Stimulated activated naive B cell treated with anti-CD40 and anti-IgM and Interleukin-4, amounts not matched to agents 10 μg/mL and 1 μg/mL and 100 μg/mL, for 72 hours (primary cell): ENCODE data around the gene TIE1.

ENCODE experiments used
- ATAC-seq, 2 donors: fragments of 150-1000 bp; cut with Tn5 transposase; replicated peaks; 2 replicates each; pipeline ENCODE4 v1.10.0; 2021; ENCODE audit warnings: moderate library complexity in 1 of 2
- DNase-seq: peaks from one replicate; pipeline ENCODE4 v3.0.0; 2021
- H3K27ac Mint-ChIP-seq: one replicate; pipeline ENCODE4 v1.8.0; 2022; ENCODE audit warnings: mild to moderate bottlenecking, mixed read lengths
- H3K27me3 Mint-ChIP-seq, 2 donors: one replicate each; pipeline ENCODE4 v1.8.0; 2022; ENCODE audit warnings: mixed read lengths in 2 of 2
- H3K36me3 Mint-ChIP-seq, 2 donors: one replicate each; pipeline ENCODE4 v1.8.0; 2022; ENCODE audit warnings: mixed read lengths in 2 of 2, mild to moderate bottlenecking in 1 of 2
- H3K4me1 Mint-ChIP-seq, 2 donors: one replicate each; pipeline ENCODE4 v1.8.0; 2022; ENCODE audit warnings: mixed read lengths in 2 of 2, mild to moderate bottlenecking in 1 of 2
- H3K4me3 Mint-ChIP-seq, 2 donors: one replicate each; pipeline ENCODE4 v1.8.0; 2022; ENCODE audit warnings: mild to moderate bottlenecking in 2 of 2, mixed read lengths in 2 of 2, moderate library complexity in 1 of 2
- H3K9me3 Mint-ChIP-seq, 2 donors: one replicate each; pipeline ENCODE4 v1.8.0; 2022; ENCODE audit warnings: mixed read lengths in 2 of 2, mild to moderate bottlenecking in 1 of 2

The TIE1 gene

GRCh38 chr1:43300378-43301094 lies at the start of gene TIE1:
TIE1 (plus strand) TSS chr1:43300982; CDS start chr1:43301072, 90 bp downstream.
- ATAC-seq (no peak), DNase-seq (no peak)
- Mint-ChIP-seq H3K27ac (no peak within 1 kb of the TSS), H3K4me1 (peaks cover 4 to 7% of the 10 kb centered on the region in 2 donors), H3K4me3 (no peak within 1 kb of the TSS), H3K27me3 (peaks cover 5 to 16% of the 10 kb centered on the region in 2 donors), H3K36me3 (no peaks in the 10 kb centered on the region), H3K9me3 (no peaks in the 10 kb centered on the region)

DNA sequence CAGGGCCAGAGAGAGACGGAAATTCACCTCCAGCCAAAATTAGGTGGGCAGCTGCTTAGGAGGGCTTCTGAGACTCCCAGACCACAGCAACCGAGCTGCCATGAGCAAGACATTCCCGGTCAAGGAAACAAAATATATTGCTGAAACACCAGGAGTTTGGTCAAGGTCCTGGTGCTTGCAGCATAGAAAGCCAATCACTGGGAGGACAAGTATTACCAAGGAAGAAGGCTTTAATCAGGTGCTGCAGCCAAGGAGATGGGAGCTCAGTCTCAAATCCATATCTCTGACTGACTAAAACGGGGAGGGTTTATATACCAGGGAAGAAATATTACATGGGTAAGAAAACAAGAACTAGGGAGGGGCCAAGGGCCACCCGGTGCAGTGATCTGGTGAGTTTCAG lies 49.8 kb upstream of the TIE1 start:
- Mint-ChIP-seq H3K27ac (peak overlapping the region; percentile 37), H3K27me3 (peaks cover 4 to 14% of the 10 kb centered on the region in 2 donors), H3K4me3 (no peak overlapping the region), H3K36me3 (peaks cover 0 to 16% of the 10 kb centered on the region in 2 donors), H3K9me3 (peaks cover 0 to 5% of the 10 kb centered on the region in 2 donors), H3K4me1 (peaks cover 15 to 25% of the 10 kb centered on the region in 2 donors)
- ATAC-seq (no peak), DNase-seq (no peak)

- no peak for DNase-seq
- Mint-ChIP-seq H3K27ac (no peak overlapping the region), H3K36me3 (peaks cover 0 to 12% of the 10 kb centered on the region in 2 donors), H3K4me1 (peaks cover 23 to 37% of the 10 kb centered on the region in 2 donors), H3K27me3 (peaks cover 4 to 14% of the 10 kb centered on the region in 2 donors), H3K4me3 (no peak overlapping the region), H3K9me3 (peaks cover 0 to 5% of the 10 kb centered on the region in 2 donors)
- ATAC-seq = peak; percentile 51 to 56
Measured at GRCh38 chr1:43252225-43252624, 48.6 kb upstream of the TIE1 start.

DNA sequence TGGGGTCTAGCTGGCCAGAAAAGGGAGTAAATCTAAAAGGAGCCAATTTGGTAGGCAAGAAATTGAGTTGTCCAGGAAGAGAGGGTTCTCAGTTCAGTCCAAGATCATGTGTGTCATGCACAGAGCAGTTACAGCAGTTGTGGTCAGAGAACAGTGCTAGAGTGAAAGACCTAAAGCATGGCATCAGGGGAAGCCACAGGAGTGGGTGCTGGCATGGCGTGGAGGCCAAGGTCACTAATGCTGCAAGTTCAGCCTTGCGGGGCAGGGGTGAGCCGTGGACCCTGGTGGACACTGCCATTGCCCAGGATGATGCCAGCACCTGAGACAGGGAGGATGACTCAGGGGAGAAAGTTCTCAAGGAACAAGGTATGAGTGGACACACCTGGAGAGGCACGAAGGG lies 47.6 kb upstream of the TIE1 start:
- Mint-ChIP-seq H3K9me3 (peaks cover 0 to 5% of the 10 kb centered on the region in 2 donors), H3K27me3 (peaks cover 4 to 14% of the 10 kb centered on the region in 2 donors), H3K4me3 (no peak overlapping the region), H3K36me3 (peaks cover 0 to 11% of the 10 kb centered on the region in 2 donors), H3K4me1 (peaks cover 27 to 47% of the 10 kb centered on the region in 2 donors), H3K27ac (peak overlapping the region; percentile 56)
- ATAC-seq = peak; percentile 38 to 50
- no peak for DNase-seq

- Mint-ChIP-seq H3K4me1 (peaks cover 30 to 51% of the 10 kb centered on the region in 2 donors), H3K4me3 (no peak overlapping the region), H3K36me3 (peaks cover 0 to 11% of the 10 kb centered on the region in 2 donors), H3K27me3 (peaks cover 4 to 14% of the 10 kb centered on the region in 2 donors), H3K27ac (no peak overlapping the region), H3K9me3 (peaks cover 0 to 5% of the 10 kb centered on the region in 2 donors)
- no peak for DNase-seq
- no peak for ATAC-seq
Measured at GRCh38 chr1:43253876-43254275, 46.9 kb upstream of the TIE1 start.

- Mint-ChIP-seq H3K9me3 (peaks cover 0 to 5% of the 10 kb centered on the region in 2 donors), H3K4me1 (peaks cover 30 to 49% of the 10 kb centered on the region in 2 donors), H3K27me3 (peaks cover 4 to 14% of the 10 kb centered on the region in 2 donors), H3K36me3 (peaks cover 0 to 9% of the 10 kb centered on the region in 2 donors), H3K4me3 (no peak overlapping the region), H3K27ac (no peak overlapping the region)
- no peak for ATAC-seq
- no peak for DNase-seq
Measured at GRCh38 chr1:43255438-43256210, 45.2 kb upstream of the TIE1 start.

- ATAC-seq = peak; percentile 34 to 46
- peaks cover 4 to 14% of the 10 kb centered on the region in 2 donors for H3K27me3 Mint-ChIP-seq
- H3K4me3 Mint-ChIP-seq = no peak overlapping the region
- H3K4me1 Mint-ChIP-seq = peaks cover 24 to 37% of the 10 kb centered on the region in 2 donors
- DNase-seq = no peak
- peaks cover 0 to 5% of the 10 kb centered on the region in 2 donors for H3K36me3 Mint-ChIP-seq
- no peak overlapping the region for H3K27ac Mint-ChIP-seq
- no peaks in the 10 kb centered on the region for H3K9me3 Mint-ChIP-seq
Measured at GRCh38 chr1:43256675-43257570, 43.9 kb upstream of the TIE1 start.

GRCh38 chr1:43258370-43258769 lies 42.4 kb upstream of the TIE1 start:
- DNase-seq = no peak
- Mint-ChIP-seq H3K27ac (no peak overlapping the region), H3K27me3 (peaks cover 1 to 11% of the 10 kb centered on the region in 2 donors), H3K4me3 (no peak overlapping the region), H3K4me1 (peaks cover 16 to 28% of the 10 kb centered on the region in 2 donors), H3K36me3 (peaks cover 0 to 2% of the 10 kb centered on the region in 2 donors), H3K9me3 (peaks cover 3% of the 10 kb centered on the region in 2 donors)
- peak in 1 of 2 donors; percentile 41 for ATAC-seq

- Mint-ChIP-seq H3K9me3 (peaks cover 6 to 7% of the 10 kb centered on the region in 2 donors), H3K27me3 (peaks cover 15 to 30% of the 10 kb centered on the region in 2 donors), H3K4me3 (no peak overlapping the region), H3K27ac (no peak overlapping the region), H3K36me3 (peaks cover 0 to 3% of the 10 kb centered on the region in 2 donors), H3K4me1 (peaks cover 6 to 11% of the 10 kb centered on the region in 2 donors)
- ATAC-seq = no peak
- no peak for DNase-seq
Measured at GRCh38 chr1:43265431-43265830, 35.4 kb upstream of the TIE1 start.

DNA sequence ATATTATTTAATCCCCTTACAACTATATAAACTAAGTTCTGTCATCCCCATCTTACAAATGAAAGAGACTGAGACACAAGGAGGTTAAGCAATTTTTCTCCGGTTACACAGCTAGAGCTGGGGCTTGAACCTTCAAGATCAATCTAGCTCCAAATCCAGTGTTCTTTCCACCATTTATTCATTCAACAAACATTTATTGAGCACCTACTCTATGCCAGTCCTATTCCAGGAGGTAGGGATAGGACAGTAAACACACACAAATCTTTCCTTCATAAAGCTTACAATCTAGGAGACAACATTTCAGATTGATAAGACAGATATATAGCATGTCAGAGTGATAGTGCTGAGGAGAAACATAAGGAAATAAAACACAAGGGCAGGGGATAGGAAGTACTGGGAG lies 33.9 kb upstream of the TIE1 start:
- H3K36me3 Mint-ChIP-seq = peaks cover 0 to 3% of the 10 kb centered on the region in 2 donors
- no peak for DNase-seq
- peaks cover 6 to 7% of the 10 kb centered on the region in 2 donors for H3K9me3 Mint-ChIP-seq
- H3K4me3 Mint-ChIP-seq = no peak overlapping the region
- ATAC-seq = no peak
- peaks cover 13 to 20% of the 10 kb centered on the region in 2 donors for H3K4me1 Mint-ChIP-seq
- peaks cover 29 to 40% of the 10 kb centered on the region in 2 donors for H3K27me3 Mint-ChIP-seq
- no peak overlapping the region for H3K27ac Mint-ChIP-seq

DNA sequence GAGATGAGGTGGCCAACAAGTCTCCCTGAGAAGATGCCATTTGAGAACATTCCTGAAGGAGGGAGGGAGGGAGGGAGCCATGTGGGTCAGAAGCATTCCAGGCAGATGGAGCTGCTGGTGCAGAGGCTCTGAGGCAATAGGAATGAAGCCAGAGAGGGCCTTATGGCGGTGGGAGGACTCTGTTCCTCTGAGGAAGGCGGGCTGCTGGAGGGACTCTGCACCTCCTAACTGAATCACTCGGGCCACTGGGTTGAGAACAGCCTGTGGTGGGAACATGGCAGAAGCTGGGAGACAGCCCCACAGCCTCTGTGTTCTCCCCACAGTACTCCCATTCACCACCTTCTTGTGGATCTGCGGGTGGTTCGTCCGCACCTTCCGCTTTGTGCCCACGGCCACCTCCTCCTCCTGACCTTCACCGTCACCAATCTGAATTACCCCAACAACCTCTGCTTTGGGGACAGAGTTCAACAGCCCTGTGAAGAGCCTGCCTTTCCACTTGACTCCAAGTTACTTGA lies 33.4 kb upstream of the TIE1 start:
- no peak for ATAC-seq
- Mint-ChIP-seq H3K9me3 (peaks cover 6 to 7% of the 10 kb centered on the region in 2 donors), H3K4me3 (no peak overlapping the region), H3K36me3 (peaks cover 0 to 3% of the 10 kb centered on the region in 2 donors), H3K4me1 (peaks cover 13 to 20% of the 10 kb centered on the region in 2 donors), H3K27ac (no peak overlapping the region), H3K27me3 (peaks cover 32 to 40% of the 10 kb centered on the region in 2 donors)
- no peak for DNase-seq

GRCh38 chr1:43267818-43268425 lies 32.9 kb upstream of the TIE1 start:
- no peak overlapping the region for H3K4me3 Mint-ChIP-seq
- H3K4me1 Mint-ChIP-seq = peaks cover 13 to 20% of the 10 kb centered on the region in 2 donors
- no peak overlapping the region for H3K27ac Mint-ChIP-seq
- peaks cover 4% of the 10 kb centered on the region in 2 donors for H3K9me3 Mint-ChIP-seq
- ATAC-seq (no peak), DNase-seq (no peak)
- H3K27me3 Mint-ChIP-seq = peaks cover 32 to 34% of the 10 kb centered on the region in 2 donors
- H3K36me3 Mint-ChIP-seq = peaks cover 0 to 3% of the 10 kb centered on the region in 2 donors
